ENCODE measurements around the gene TSNAXIP1. TPM values are rescaled to one million over a fixed set of nuclear protein-coding genes. Genes with fewer than 3 reads are reported as not detected.
A peak's percentile ranks its signal among the peaks of the same experiment; 100 is the strongest.
"Not testable (repeated sequence)": the region's sequence is repeated elsewhere in the genome, so short reads cannot be mapped to it uniquely, and the experiment has no call there.

TSNAXIP1 gene
- total and polyA plus RNA-seq, 2 experiments from 2014 or later, result 3.1 to 5.8 TPM

DNA sequence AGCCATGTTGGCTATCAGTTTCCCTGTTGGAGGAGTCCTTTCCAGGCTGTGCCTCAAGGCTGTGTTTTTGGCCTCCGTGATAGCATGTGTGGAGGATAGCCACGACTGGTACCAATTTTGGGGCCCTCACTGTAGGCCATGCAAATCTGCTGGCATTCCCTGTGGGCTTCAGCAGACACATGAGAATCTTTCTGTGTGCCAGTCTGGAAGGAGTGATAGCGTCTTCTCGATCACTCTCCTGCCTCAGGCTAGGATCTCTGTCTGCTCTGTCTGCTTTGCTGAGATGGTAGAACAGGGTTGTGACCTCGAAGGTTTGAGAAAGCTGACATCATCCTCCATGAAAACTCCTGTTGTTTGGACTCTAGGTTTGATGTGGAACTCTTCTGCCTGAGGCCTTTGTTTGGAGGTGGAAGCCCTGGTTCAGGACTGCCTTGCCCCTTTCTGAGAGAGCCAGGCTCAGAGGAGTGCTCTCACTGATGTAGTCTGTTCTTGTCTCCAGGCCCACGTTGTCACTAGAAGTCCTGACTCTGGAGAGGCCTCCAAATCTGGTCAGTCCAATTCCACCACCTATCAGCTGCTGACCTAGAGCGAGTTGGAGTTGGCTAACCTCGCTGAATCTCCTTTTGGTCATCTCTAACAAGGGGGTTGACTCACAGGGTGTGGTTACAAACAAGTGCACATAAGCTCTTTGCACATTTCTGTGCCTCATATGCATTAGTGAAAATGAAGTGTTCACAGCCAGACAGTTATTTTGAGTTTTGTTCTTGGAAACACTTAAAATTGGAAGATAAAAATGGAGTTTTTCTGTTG, 54.1 kb downstream of the TSNAXIP1 start:
- H3K4me3 ChIP-seq, result no peak overlapping the region
- H4K20me1 ChIP-seq (ENCODE audit: insufficient read depth, poor library complexity, severe bottlenecking), result peaks cover 73% of the 10 kb centered on the region
- peak overlapping the region; percentile 46 for H3K27ac ChIP-seq
- H3K4me1 ChIP-seq (ENCODE audit: insufficient read depth), result peaks cover 19% of the 10 kb centered on the region
- peaks cover 92% of the 10 kb centered on the region for H3K79me2 ChIP-seq
- no peak overlapping the region for H2AFZ ChIP-seq
- no peak for DNase-seq (ENCODE audit: low spot score)
- TF ChIP-seq EZH2phosphoT487 (IDR thresholded peaks at IDR 0.05; ENCODE audit: low read depth, severe bottlenecking, unreplicated experiment) (no peak), EZH2 (IDR thresholded peaks at IDR 0.05; ENCODE audit: borderline replicate concordance) (no peak), CTCF (IDR thresholded peaks at IDR 0.05; ENCODE audit: poor library complexity) (no peak)
- no peaks in the 10 kb centered on the region for H3K36me3 ChIP-seq (replicated peaks; ENCODE audit: insufficient read depth, low read depth)
- WGBS (ENCODE audit: low lambda C conversion rate, missing lambda C conversion rate), result 89% methylated on average over 8 of the region's 8 CpGs
- no peak overlapping the region for H3K4me2 ChIP-seq
- no peaks in the 10 kb centered on the region for H3K9me2 ChIP-seq (replicated peaks; ENCODE audit: insufficient read depth)
- H3K9me3 ChIP-seq (ENCODE audit: low read depth), result no peaks in the 10 kb centered on the region
- H3K27me3 ChIP-seq, result no peaks in the 10 kb centered on the region

- Histone ChIP-seq H3K4me1 (ENCODE audit: insufficient read depth) (peaks cover 14% of the 10 kb centered on the region), H3K4me2 (no peak overlapping the region), H3K4me3 (no peak overlapping the region), H3K36me3 (replicated peaks; ENCODE audit: insufficient read depth, low read depth) (no peaks in the 10 kb centered on the region), H3K79me2 (peaks cover 90% of the 10 kb centered on the region), H3K27ac (no peak overlapping the region), H3K27me3 (no peaks in the 10 kb centered on the region), H3K9me2 (replicated peaks; ENCODE audit: insufficient read depth) (no peaks in the 10 kb centered on the region), H3K9me3 (ENCODE audit: low read depth) (no peaks in the 10 kb centered on the region), H2AFZ (no peak overlapping the region), H4K20me1 (ENCODE audit: insufficient read depth, poor library complexity, severe bottlenecking) (peaks cover 62% of the 10 kb centered on the region)
- no peak for DNase-seq (ENCODE audit: low spot score)
- WGBS (ENCODE audit: low lambda C conversion rate, missing lambda C conversion rate), result 98% methylated on average over 6 of the region's 6 CpGs
- TF ChIP-seq CTCF (IDR thresholded peaks at IDR 0.05; ENCODE audit: poor library complexity), result no peak
Measured at GRCh38 chr16:67861877-67862276, 55.2 kb downstream of the TSNAXIP1 start.

- Histone ChIP-seq H3K36me3 (replicated peaks; ENCODE audit: insufficient read depth, low read depth) (no peaks in the 10 kb centered on the region), H3K9me2 (replicated peaks; ENCODE audit: insufficient read depth) (no peaks in the 10 kb centered on the region), H3K4me3 (no peak overlapping the region), H3K9me3 (ENCODE audit: low read depth) (no peaks in the 10 kb centered on the region), H3K4me2 (no peak overlapping the region), H3K4me1 (ENCODE audit: insufficient read depth) (peaks cover 6% of the 10 kb centered on the region), H3K27me3 (no peaks in the 10 kb centered on the region), H3K27ac (no peak overlapping the region), H4K20me1 (ENCODE audit: insufficient read depth, poor library complexity, severe bottlenecking) (peaks cover 59% of the 10 kb centered on the region), H3K79me2 (peaks cover 90% of the 10 kb centered on the region), H2AFZ (no peak overlapping the region)
- DNase-seq (ENCODE audit: low spot score), result no peak
- TF ChIP-seq CTCF (IDR thresholded peaks at IDR 0.05; ENCODE audit: poor library complexity) (no peak), EZH2phosphoT487 (IDR thresholded peaks at IDR 0.05; ENCODE audit: low read depth, severe bottlenecking, unreplicated experiment) (no peak), EZH2 (IDR thresholded peaks at IDR 0.05; ENCODE audit: borderline replicate concordance) (no peak)
- 92% methylated on average over 11 of the region's 11 CpGs for WGBS (ENCODE audit: low lambda C conversion rate, missing lambda C conversion rate)
Measured at GRCh38 chr16:67862623-67863583, 56.2 kb downstream of the TSNAXIP1 start.

DNA sequence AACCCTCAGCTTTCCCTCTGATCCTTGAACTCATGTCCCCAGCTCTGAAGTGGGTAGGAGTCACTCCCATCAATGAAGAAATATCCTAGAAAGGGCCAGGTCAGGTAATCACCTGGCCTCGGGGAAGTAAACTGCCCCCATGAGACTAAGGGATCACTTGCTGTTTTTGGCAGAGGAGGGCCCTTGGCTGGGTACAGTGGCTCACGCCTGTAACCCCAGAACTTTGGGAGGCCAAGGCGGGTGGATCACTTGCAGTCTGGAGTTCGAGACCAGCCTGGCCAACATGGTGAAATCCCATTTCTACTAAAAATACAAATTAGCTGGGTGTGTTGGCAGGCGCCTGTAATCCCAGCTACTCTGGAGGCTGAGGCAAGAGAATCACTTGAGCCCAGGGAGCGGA, 57.4 kb downstream of the TSNAXIP1 start:
- Histone ChIP-seq H3K79me2 (peaks cover 85% of the 10 kb centered on the region), H4K20me1 (ENCODE audit: insufficient read depth, poor library complexity, severe bottlenecking) (peaks cover 49% of the 10 kb centered on the region)
- DNase-seq (ENCODE audit: low spot score); H3K4me2 ChIP-seq; H3K27ac ChIP-seq; H3K36me3 ChIP-seq (replicated peaks; ENCODE audit: insufficient read depth, low read depth); H2AFZ ChIP-seq; H3K9me2 ChIP-seq (replicated peaks; ENCODE audit: insufficient read depth); H3K9me3 ChIP-seq (ENCODE audit: low read depth); H3K27me3 ChIP-seq; H3K4me1 ChIP-seq (ENCODE audit: insufficient read depth); H3K4me3 ChIP-seq: not testable (repeated sequence)
- WGBS (ENCODE audit: low lambda C conversion rate, missing lambda C conversion rate), result 99% methylated on average over 6 of the region's 6 CpGs
